HG03060 (cell line): Measurements from ENCODE around the gene TTC14.
A peak's percentile ranks its signal among the peaks of the same experiment; 100 is the strongest.
"Not testable (repeated sequence)": the region's sequence is repeated elsewhere in the genome, so short reads cannot be mapped to it uniquely, and the experiment has no call there.

Source experiments
- ATAC-seq: cut with Tn5 transposase; IDR thresholded peaks from one replicate; pipeline ENCODE4 v1.9.1; 2021; ENCODE audit warnings: low read depth, moderate number of reproducible peaks; ENCODE audit not compliant: unreplicated experiment

TTC14 gene, protein sequence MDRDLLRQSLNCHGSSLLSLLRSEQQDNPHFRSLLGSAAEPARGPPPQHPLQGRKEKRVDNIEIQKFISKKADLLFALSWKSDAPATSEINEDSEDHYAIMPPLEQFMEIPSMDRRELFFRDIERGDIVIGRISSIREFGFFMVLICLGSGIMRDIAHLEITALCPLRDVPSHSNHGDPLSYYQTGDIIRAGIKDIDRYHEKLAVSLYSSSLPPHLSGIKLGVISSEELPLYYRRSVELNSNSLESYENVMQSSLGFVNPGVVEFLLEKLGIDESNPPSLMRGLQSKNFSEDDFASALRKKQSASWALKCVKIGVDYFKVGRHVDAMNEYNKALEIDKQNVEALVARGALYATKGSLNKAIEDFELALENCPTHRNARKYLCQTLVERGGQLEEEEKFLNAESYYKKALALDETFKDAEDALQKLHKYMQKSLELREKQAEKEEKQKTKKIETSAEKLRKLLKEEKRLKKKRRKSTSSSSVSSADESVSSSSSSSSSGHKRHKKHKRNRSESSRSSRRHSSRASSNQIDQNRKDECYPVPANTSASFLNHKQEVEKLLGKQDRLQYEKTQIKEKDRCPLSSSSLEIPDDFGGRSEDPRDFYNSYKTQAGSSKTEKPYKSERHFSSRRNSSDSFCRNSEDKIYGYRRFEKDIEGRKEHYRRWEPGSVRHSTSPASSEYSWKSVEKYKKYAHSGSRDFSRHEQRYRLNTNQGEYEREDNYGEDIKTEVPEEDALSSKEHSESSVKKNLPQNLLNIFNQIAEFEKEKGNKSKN

DNA sequence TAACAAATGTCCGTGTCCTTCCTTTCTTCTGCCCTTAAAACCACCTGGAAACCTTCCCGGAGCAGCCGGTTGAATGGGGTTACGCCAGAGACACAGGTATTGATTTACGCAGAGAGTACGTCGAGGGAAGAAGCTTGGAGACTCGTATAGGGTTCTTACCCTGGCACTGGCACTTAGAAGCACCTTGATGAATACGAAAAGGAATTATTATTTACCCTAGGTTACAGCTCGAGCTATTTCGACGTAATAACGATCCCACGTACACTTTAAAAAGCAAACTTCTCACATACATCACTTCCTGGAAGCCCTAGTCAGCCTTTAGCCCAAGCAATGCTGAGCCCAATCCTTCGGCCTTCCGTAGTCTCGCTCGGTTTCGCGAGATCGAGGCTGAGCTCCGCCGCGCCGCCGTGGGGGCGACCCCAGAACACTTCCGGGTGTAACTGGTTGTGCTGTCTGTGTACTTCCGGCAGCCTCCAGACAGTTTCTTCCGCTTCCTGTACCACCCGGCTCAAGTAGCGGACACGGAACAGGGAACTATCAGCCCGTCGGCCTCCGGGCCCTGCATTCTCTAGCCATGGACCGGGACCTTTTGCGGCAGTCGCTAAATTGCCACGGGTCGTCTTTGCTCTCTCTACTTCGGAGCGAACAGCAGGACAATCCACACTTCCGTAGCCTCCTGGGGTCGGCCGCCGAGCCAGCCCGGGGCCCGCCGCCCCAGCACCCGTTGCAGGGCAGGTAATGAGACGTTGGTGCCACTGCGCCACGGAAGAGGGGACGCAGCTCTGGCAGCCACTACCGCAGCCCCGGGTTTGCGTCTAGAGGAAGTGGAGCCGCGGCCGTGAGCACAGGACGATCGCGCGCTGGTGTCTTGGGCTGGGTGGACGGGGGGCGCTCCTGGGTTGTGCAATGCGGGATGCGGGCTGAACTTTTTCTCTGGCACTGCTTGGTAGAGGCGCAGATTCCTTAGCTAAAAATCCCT lies at the start of gene TTC14:
TSS of gene TTC14 (plus strand) at position 476 of the 979 bp plus-strand sequence. CDS start at position 575, 99 bp downstream.
- peak; percentile 92 for ATAC-seq

DNA sequence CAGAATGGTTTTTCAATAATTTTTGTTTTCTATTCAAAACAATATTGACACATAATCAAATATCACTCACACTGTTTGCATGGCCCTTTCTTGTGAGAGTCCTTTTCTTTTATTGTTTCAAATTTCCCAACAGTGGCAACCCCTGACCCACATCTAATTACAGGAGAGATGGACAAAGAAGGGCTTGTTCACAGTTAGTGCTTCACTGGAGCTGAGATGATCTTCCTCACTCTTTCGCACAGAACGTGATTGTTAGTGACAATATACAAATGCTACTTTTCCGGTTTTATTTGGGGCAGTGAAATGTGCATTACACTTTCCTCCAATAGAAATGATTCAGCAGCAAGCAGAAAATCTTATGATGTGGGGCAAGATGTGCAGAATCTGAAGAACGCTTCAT lies 38.6 kb upstream of the TTC14 start:
- no peak for ATAC-seq

DNA sequence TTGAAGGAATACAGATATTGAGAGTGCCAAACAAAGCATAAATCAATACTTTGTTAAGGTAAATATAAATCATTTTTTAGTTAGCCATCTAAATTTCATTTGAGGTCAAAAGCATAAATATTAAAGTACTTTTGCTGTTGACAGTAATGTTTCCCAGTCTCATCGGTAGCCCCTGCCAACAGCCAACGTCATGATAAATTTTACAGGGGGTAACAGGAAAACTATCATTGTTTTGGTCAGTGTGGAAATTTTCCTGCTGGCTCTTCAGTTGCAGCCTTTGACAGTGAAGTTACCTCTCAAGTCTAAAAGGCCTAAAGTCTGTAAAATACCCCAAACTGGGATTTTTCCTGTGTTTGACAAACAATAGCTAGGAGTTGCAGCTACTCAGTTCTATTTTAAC lies 37.3 kb upstream of the TTC14 start:
- no peak for ATAC-seq

DNA sequence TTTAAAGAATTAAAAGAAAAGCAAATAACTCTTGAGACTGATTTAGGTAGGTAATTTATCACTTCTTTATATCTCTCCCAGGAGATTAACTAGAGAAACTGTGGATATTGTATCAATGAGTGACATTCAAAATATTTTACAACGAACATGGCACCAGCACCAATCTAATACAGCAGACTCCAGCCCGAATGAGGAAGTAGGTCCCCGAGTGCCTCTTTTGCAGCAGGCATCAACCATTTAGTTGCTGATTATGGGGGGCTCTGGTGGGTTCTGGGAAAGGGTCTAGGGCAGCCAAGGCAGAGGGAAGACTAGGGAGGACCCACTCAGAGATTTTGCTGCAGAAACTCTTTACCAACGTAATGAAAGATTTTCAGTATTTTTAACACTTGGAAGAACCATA lies 31.7 kb upstream of the TTC14 start:
- no peak for ATAC-seq

DNA sequence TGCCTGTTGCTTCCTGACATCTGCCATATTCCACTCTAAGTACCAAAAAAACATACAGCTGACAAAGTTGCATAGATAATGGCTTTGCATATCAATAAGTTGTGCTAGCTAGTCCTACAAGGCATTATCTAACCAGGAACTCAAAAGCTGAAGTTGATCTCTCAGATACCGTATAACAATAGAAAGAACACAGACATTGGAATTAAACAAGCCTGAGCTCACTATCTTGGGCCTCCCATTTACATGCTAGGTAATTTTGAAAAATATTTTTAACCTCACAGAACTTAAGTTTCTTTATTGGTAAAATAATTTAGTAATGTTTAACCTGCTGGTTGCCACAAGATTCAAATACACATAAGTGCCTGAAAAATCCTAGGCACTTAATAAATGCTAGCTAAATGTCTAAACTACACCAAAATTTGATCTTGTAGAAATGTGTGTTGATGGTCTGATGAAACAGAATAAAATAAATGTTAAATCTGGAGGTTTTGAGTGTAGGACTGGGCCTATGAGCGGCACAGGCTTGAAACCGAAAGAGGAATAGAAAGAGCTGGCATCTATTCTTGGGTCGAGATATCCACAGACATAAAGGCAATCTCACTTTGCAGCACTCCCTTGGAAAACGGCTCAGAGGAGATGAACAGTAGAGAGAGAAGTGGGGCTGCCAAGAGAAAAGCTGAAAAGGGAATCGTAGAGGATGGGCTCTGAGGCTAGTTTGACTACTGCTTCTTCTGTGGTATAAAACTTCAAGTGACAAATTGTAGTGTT lies 29.9 kb upstream of the TTC14 start:
- peak; percentile 89 for ATAC-seq

DNA sequence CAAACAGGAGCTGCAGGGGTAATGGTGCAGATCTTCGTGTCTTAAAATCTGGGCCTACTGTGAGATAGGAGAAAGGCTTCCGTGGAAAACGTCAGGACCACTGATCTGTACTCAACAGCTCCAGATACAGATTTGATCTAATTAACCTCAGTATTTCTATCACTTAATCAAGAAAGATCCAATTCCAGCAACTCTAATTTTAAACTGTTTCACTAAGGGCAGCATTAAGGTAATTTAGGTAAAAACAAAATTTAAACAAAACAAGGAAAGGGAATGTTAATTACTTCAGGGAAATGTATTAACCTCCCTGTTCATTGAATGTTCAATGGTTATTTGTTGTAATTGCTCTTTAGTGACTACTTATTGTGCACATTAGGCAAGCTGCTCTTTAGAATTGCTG lies 26.4 kb upstream of the TTC14 start:
- no peak for ATAC-seq

DNA sequence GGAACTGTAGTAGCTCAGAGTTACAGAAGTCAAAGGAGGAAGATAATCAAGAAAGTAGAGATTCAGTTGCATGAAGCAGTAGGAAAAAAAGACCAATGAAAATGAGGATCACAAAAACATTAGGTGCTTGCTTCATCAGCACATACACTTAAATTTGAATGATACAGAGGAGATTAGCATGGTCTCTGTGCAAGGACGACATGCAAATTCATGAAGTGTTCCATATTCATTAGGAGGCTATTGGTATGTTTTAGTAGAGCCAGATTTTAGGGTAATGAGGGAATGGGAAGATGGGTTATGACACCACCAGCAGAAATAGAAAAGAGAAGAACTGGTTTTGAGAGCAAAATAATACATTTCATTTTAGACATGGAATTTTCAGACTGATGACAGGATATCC lies 21.0 kb upstream of the TTC14 start:
- no peak for ATAC-seq

DNA sequence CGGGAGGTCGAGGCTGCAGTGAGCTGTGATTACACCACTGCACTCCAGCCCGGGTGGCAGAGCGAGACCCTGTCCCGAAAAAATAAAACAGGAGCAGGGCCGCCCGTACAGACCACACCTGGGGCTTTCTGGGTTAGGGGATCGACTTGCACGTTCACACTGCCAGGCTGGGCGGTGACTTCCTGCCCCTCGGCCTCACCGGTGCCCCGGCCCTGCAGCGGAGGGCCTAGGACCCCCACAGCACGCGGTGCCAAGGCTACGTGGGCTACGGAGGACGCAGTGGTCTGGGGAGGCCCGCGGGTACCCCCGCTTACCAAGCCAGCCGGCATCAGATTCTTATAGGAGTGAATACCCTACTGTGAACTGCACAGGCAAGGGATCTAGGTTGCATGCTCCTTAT lies 11.6 kb upstream of the TTC14 start:
- ATAC-seq = no peak

DNA sequence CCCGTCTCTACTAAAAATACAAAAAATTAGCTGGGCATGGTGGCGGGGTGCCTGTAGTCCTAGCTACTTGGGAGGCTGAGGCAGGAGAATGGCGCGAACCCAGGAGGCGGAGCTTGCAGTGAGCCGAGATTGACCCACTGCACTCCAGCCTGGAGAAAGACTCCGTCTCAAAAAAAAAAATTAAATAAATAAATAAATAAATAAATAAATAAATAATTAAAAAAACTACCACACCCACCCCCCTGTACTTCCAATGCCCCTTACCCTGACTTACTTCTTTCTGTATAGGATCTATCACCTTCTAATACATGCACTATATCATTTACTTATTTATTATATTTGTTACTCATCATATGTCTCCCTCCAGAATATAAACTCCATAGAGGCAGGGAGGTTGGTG lies 8.3 kb upstream of the TTC14 start:
- not testable (repeated sequence) for ATAC-seq

DNA sequence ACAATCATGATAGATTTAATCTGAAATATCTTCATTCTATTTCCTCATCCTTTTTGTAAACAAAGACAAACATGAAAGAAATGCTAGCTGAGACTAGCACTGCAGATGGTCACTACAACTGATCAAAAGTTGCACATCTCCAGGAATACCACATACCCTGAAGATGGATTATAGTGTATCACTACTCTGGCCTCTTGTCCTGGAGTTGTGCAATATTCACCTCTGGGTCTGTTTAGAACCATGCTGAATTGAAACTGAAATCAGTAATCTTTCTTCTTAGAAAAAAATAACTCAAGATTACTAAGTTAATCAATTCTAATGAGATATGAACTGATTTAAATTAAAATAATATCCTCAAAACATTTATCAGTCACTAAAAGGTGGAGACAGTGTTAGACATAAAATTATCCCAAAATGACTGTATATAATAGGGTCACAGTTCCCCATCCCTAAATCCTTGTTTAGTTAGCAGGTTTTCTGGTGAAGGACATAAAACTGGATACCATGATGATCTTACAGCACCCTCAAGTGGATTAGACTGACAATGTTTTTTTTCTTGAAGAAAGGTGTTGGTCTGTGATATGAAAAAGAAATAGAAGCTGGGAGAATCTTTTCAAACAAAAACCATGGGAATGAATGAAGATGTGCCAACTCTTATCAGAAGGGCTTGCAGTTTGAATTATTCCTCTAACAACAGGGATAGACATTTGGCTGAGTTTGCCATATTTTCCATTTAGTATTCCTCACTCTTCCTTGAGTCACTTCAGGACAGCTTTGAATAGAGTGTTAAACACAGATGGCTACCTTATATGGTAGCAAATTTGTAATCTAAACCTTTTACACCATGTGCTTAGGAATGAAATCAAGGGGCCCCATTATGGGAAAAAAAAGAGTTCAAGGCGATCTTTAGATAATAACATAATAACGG lies 7.1 kb upstream of the TTC14 start:
- ATAC-seq = no peak

DNA sequence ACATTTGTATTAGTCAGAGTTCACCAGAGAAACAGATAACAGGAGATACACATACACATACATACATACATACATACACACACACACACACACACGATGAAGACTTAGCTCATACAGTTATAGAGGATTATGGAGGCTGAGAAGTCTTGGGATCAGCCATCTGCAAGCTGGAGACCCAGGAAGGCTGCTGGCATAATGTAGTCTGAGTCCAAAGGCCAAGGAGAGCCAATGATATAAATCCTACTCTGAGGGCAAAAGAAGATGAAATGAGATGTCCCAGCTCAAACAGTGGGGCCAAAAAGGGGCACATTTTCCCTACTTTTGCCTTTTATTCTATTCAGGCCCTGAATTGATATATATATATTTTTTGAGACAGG lies 6.4 kb upstream of the TTC14 start:
- no peak for ATAC-seq

DNA sequence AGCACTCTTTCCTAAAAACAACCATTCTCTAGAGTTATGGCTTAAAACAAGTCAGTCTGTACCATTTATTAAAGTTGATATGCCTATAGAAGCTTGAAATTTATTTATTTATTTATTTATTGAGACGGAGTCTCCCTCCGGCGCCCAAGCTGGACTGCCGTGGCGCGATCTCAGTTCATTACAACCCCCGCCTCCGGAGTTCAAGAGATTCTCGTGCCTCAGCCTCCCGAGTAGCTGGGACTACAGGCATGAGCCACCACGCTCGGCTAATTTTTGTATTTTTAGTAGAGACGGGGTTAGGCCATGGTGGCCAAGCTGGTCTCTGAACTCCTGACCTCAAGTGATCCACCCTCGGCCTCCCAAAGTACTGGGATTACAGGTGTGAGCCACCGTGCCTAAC lies 1.5 kb upstream of the TTC14 start:
- no peak for ATAC-seq

DNA sequence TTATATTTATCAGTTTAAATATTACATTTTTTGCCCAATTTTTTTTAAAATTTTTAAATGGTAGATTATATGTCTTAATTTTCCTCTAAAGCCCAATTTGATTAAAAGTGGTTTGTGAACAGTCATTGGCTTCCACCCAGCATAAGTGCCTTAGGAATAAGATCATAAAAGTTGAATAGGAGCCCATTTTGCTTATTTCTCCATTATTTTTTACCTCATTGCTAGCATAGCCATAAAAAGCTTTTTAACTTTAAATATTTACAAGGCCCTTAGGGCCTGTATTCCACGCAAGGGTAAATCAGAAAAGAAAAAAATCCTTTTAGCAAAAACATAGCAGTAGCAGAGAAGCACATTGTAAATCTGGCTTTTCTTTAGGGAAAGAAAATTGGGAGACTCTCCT lies 9.0 kb downstream of the TTC14 start:
- ATAC-seq = no peak

DNA sequence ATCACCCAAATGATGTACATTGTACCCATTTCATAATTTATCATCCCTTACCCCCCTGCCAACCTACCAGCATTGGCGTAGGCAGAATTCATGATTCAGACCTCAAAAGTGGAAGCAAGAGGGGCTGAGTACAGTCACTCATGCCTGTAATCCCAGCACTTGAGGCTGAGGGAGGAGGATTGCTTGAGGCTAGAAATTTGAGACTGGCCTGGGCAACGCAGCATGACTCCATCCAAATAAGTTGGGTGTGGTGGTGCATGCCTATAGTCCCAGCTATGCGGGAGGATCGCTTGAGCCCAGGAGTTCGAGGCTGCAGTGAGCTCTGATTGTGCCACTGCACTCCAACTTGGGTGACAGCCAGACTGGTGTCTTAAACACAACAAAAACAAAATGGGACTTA lies 10.4 kb downstream of the TTC14 start:
- ATAC-seq = no peak

DNA sequence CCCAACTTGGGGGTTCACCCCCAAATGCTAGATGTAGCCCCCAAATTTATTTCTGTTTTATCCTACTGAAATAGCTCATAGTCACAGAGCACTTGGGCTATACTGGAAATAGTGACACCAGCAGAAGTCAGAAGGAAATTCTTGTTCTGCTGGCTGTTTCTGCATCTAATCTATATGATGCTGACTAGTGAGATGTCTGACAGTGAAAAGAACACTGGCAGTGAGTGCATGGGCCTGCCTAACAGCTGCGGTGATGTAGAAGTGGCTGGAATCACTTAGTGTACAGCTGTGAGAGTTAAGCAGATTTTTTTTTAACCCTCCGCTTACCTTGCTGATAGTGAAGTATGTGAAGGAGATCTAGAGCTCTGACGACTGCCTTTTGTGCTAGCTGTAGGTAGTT lies 14.0 kb downstream of the TTC14 start:
- ATAC-seq = no peak

DNA sequence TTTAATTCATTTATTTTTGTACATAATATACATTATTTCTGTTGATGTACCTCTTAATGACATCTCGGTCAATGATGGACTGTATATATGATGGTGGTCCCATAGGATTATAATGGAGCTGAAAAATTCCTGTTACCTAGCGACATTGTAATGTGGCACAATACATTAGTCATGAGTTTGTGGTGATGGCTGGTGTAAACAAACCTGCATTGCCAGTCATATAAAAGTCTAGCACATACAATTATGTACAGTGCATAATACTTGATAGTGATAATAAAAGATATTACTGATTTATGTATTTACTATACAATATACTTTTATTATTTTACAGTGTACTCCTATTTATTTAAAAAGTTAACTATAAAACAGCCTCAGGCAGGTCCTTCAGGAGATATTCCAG lies 15.1 kb downstream of the TTC14 start:
- no peak for ATAC-seq

DNA sequence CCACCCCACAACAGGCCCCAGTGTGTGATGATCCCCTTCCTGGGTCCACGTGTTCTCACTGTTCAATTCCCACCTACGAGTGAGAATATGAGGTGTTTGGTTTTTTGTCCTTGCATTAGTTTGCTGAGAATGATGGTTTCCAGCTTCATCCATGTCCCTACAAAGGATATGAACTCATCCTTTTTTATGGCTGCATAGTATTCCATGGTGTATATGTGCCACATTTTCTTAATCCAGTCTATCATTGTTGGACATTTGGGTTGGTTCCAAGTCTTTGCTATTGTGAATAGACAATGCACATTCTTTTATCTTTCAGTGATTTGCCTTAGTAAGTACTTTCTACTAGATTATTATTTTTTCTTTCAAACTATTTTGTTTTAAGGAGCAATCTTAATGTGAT lies 16.6 kb downstream of the TTC14 start:
- ATAC-seq = not testable (repeated sequence)

DNA sequence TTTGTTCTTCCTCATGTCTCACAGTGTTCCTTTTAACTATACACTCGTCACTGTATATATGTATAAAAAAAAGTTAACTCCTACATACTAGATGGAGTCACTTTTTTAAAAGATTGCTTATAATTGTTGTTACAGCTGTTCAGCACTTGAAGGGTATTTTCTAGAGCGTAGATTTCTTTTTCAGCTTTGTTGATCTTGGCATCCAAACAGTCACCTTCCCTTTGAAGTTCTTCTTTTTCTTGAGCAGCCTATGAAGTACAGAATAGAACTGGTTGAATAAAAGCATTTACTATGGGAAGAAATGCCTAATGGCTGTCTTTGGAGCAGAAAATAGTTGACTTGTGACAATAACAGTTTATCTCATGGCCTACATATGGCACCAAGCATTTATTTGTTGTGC lies 17.8 kb downstream of the TTC14 start:
- ATAC-seq = no peak

DNA sequence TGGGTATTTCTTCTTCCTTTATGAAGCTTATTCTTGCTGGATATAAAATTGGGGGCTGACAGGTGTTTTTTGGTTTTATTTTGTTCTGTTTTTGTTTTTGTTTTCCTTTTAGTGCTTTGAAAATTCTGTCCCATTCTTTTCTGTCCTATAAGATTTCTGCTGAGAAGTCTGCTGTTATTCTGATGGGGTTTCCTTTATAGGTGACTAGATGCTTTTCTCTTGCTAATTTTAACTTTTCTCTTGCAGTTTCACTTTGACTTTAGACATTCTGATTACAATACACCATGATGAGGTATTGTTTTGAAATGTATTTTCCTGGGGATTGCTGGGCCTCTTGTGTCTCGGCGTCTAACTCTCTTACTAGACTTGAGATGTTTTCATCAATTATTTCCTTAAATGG lies 22.8 kb downstream of the TTC14 start:
- peak; percentile 37 for ATAC-seq
